Natural killer cell (primary cell): ENCODE measurements around the gene PARD6B. TPM values are rescaled to one million over a fixed set of nuclear protein-coding genes. Genes with fewer than 3 reads are reported as not detected.

ENCODE experiments used
- ATAC-seq, 3 donors: fragments of 150-1000 bp in 2 of 3; fragments of 200-7000 bp in 1 of 3; cut with Tn5 transposase; 1 replicate in 1 of 3; 2 replicates in 2 of 3; pipeline ENCODE4 v1.10.0; 2021; ENCODE audit warnings: mild to moderate bottlenecking in 2 of 3, moderate library complexity in 2 of 3
- DNase-seq, 2 donors: peaks; one replicate each; pipeline versions ENCODE4 v3.0.0 to v3.0.0-alpha.2; 2013 to 2021; ENCODE audit warnings: mixed read lengths in 1 of 2
- H3K27ac ChIP-seq: one replicate; pipeline ENCODE4 v1.5.1; 2013; ENCODE audit warnings: mild to moderate bottlenecking, low read length
- H3K27me3 ChIP-seq: one replicate; pipeline ENCODE4 v1.6.1; 2013; ENCODE audit warnings: low read length; ENCODE audit not compliant: control insufficient read depth, insufficient read depth
- H3K36me3 ChIP-seq: one replicate; pipeline ENCODE4 v1.6.1; 2013; ENCODE audit warnings: low read length; ENCODE audit not compliant: control insufficient read depth, insufficient read depth
- H3K4me1 ChIP-seq: one replicate; pipeline ENCODE4 v1.6.1; 2013; ENCODE audit warnings: low read length; ENCODE audit not compliant: control insufficient read depth, insufficient read depth
- H3K4me3 ChIP-seq: one replicate; pipeline ENCODE4 v1.5.1; 2013; ENCODE audit warnings: low read length
- H3K9me3 ChIP-seq: one replicate; pipeline ENCODE4 v1.6.1; 2013; ENCODE audit warnings: low read length; ENCODE audit not compliant: control insufficient read depth, insufficient read depth
- H3K27ac Mint-ChIP-seq, 2 donors: one replicate each; pipeline ENCODE4 v1.8.0; 2022; ENCODE audit warnings: mild to moderate bottlenecking in 2 of 2, mixed read lengths in 2 of 2, moderate library complexity in 1 of 2
- H3K27me3 Mint-ChIP-seq, 2 donors: one replicate each; pipeline ENCODE4 v1.8.0; 2022; ENCODE audit warnings: low read depth in 2 of 2, mixed read lengths in 2 of 2
- H3K36me3 Mint-ChIP-seq: one replicate; pipeline ENCODE4 v1.8.0; 2022; ENCODE audit warnings: mixed read lengths
- H3K4me1 Mint-ChIP-seq, 2 donors: one replicate each; pipeline ENCODE4 v1.8.0; 2022; ENCODE audit warnings: mixed read lengths in 2 of 2
- H3K4me3 Mint-ChIP-seq: one replicate; pipeline ENCODE4 v1.8.0; 2022; ENCODE audit warnings: mild to moderate bottlenecking, moderate library complexity, mixed read lengths
- H3K9me3 Mint-ChIP-seq, 2 donors: one replicate each; pipeline ENCODE4 v1.8.0; 2022; ENCODE audit warnings: mixed read lengths in 2 of 2
- CTCF ChIP-seq: fragments of 200-600 bp; IDR thresholded peaks from one replicate; pipeline ENCODE4 v1.8.0; 2022; ENCODE audit warnings: antibody characterized with exemption
- WGBS: methylation state at CpG from one replicate; pipeline ENCODE4 v1.1.7; 2013; ENCODE audit warnings: missing lambda C conversion rate; ENCODE audit not compliant: insufficient coverage; 5-methylcytosine and 5-hydroxymethylcytosine counted together
- intact Hi-C: fragments of 100-400 bp; cut with micrococcal nuclease; formaldehyde crosslinking; loops from one replicate; pipeline ENCODE4 v1.14.2; 2022
- total RNA-seq, 4 donors: library from RNA; stranded (reverse); fragments of 120-200 nt in 1 of 4; gene quantifications; one replicate each; pipeline versions ENCODE4 v1.2.3 to v1.2.4, GENCODE V29; 2013 to 2022

Gene PARD6B
- total RNA-seq, 3 donors from 2014 or later (not counting 1 experiment from before 2014, with no cell fraction given) = 1.5 to 5.0 (median 4.1) TPM

GRCh38 chr20:50794846-50795634 is 63.7 kb downstream of the PARD6B start, which contains the start of gene BCAS4:
BCAS4 (plus strand) TSS chr20:50795061; CDS start chr20:50795084, 23 bp downstream.
- Histone ChIP-seq H3K27me3 (no peaks in the 10 kb centered on the region), H3K36me3 (no peaks in the 10 kb centered on the region), H3K9me3 (no peaks in the 10 kb centered on the region), H3K4me1 (peaks cover 29% of the 10 kb centered on the region), H3K27ac (peak within 1 kb of the TSS; percentile 73), H3K4me3 (peak within 1 kb of the TSS; percentile 94)
- Mint-ChIP-seq H3K36me3 (no peaks in the 10 kb centered on the region), H3K27ac (peak within 1 kb of the TSS; percentile 67), H3K27me3 (no peaks in the 10 kb centered on the region), H3K4me3 (peak within 1 kb of the TSS; percentile 95), H3K4me1 (peaks cover 5 to 15% of the 10 kb centered on the region in 2 donors), H3K9me3 (no peaks in the 10 kb centered on the region)
- intact Hi-C loops = loop anchor here (1.0 to 2.0 kb wide), 2 partner anchors 134 to 164 kb away; partner anchors contain the start of genes DPM1 and MOCS3
- ATAC-seq (peak; percentile 91 to 98 (median 92)), DNase-seq (peak; percentile 84 to 95)
- peak; percentile 70 for TF ChIP-seq CTCF
- WGBS = under 1% methylated on average over 92 of the region's 92 CpGs

GRCh38 chr20:50797142-50797541 is 65.8 kb downstream of the PARD6B start:
- Histone ChIP-seq H3K9me3 (no peaks in the 10 kb centered on the region), H3K36me3 (no peaks in the 10 kb centered on the region), H3K27me3 (no peaks in the 10 kb centered on the region), H3K4me3 (no peak overlapping the region), H3K27ac (no peak overlapping the region), H3K4me1 (peaks cover 17% of the 10 kb centered on the region)
- H3K4me1 Mint-ChIP-seq = peaks cover 5 to 11% of the 10 kb centered on the region in 2 donors
- no peak for DNase-seq
- ATAC-seq = no peak
- 94% methylated on average over 3 of the region's 4 CpGs for WGBS
- no peaks in the 10 kb centered on the region for H3K9me3 Mint-ChIP-seq
- TF ChIP-seq CTCF = no peak
- H3K27ac Mint-ChIP-seq = no peak overlapping the region
- H3K27me3 Mint-ChIP-seq = no peaks in the 10 kb centered on the region
- intact Hi-C loops = no loop called here
- H3K36me3 Mint-ChIP-seq = no peaks in the 10 kb centered on the region
- H3K4me3 Mint-ChIP-seq = peak overlapping the region; percentile 7

GRCh38 chr20:50798650-50799049 is 67.3 kb downstream of the PARD6B start:
- no peaks in the 10 kb centered on the region for H3K9me3 ChIP-seq
- intact Hi-C loops = no loop called here
- no peak overlapping the region for H3K27ac ChIP-seq
- Mint-ChIP-seq H3K4me1 (peaks cover 5 to 11% of the 10 kb centered on the region in 2 donors), H3K9me3 (no peaks in the 10 kb centered on the region), H3K27ac (no peak overlapping the region), H3K4me3 (no peak overlapping the region), H3K27me3 (no peaks in the 10 kb centered on the region), H3K36me3 (no peaks in the 10 kb centered on the region)
- DNase-seq = no peak
- WGBS = 96% methylated on average over 7 of the region's 7 CpGs
- ATAC-seq = no peak
- no peaks in the 10 kb centered on the region for H3K27me3 ChIP-seq
- TF ChIP-seq CTCF = no peak
- H3K4me1 ChIP-seq = peaks cover 17% of the 10 kb centered on the region
- no peaks in the 10 kb centered on the region for H3K36me3 ChIP-seq
- no peak overlapping the region for H3K4me3 ChIP-seq
